Uterus (tissue), 4 donors: ENCODE data around the gene LTN1. TPM values are rescaled to one million over a fixed set of nuclear protein-coding genes. Genes with fewer than 3 reads are reported as not detected.

Source experiments
- DNase-seq, 2 donors: peaks; one replicate each; pipeline ENCODE4 v3.0.0-alpha.2; 2019 to 2020
- H3K27ac ChIP-seq, 2 donors: fragments of 200-600 bp; sonication (generic); 1 replicate in 1 of 2; 2 replicates in 1 of 2; pipeline ENCODE4 v1.5.1; 2016 to 2018
- H3K27me3 ChIP-seq, 2 donors: fragments of 200-600 bp; sonication (generic); one replicate each; pipeline ENCODE4 v1.5.1; 2018 to 2019; ENCODE audit warnings: control low read depth in 1 of 2
- H3K36me3 ChIP-seq, 2 donors: fragments of 200-600 bp; sonication (generic); one replicate each; pipeline ENCODE4 v1.5.1; 2019; ENCODE audit warnings: control low read depth in 1 of 2
- H3K4me1 ChIP-seq, 2 donors: fragments of 200-600 bp; sonication (generic); one replicate each; pipeline ENCODE4 v1.5.1; 2018 to 2019; ENCODE audit warnings: control low read depth in 1 of 2
- H3K4me3 ChIP-seq, 2 donors: fragments of 200-600 bp; sonication (generic); 1 replicate in 1 of 2; 2 replicates in 1 of 2; pipeline ENCODE4 v1.5.1; 2018 to 2019; ENCODE audit warnings: mild to moderate bottlenecking in 1 of 2
- H3K9me3 ChIP-seq, 2 donors: fragments of 200-600 bp; sonication (generic); one replicate each; pipeline ENCODE4 v1.5.1; 2019; ENCODE audit warnings: control low read depth in 1 of 2
- POLR2A ChIP-seq, 2 donors: fragments of 450-650 bp; IDR thresholded peaks; one replicate each; pipeline ENCODE4 v1.6.1; 2016; ENCODE audit warnings: antibody characterized with exemption in 2 of 2, mild to moderate bottlenecking in 1 of 2, moderate library complexity in 1 of 2
- intact Hi-C: fragments of 100-400 bp; cut with DNase I; formaldehyde crosslinking; loops from one replicate; pipeline ENCODE4 v1.15.1; 2023; ENCODE audit warnings: low total_unique reads
- total RNA-seq, 4 donors: library from RNA; depleted of rRNA in 3 of 4; stranded (reverse); fragments of >200 nt in 3 of 4; gene quantifications; one replicate each; pipeline versions ENCODE4 v1.1.0 to v1.2.4, GENCODE V29; 2014 to 2023
- TF ChIP-seq, protein P1 (sequence below), 4 experiments: fragments of 200-600 bp in 2 of 4; fragments of 450-650 bp in 2 of 4; sonication (generic) in 2 of 4; IDR thresholded peaks; one replicate each; pipeline ENCODE4 v1.5.1; 2016 to 2019; ENCODE audit warnings: antibody characterized with exemption in 4 of 4, mild to moderate bottlenecking in 2 of 4, moderate library complexity in 1 of 4
- donor health status: DM: yes; HTN: yes; CAD: no.

The LTN1 gene
- total RNA-seq, 4 donors from 2014 or later, result 13.8 to 61.0 (median 30.6) TPM

DNA sequence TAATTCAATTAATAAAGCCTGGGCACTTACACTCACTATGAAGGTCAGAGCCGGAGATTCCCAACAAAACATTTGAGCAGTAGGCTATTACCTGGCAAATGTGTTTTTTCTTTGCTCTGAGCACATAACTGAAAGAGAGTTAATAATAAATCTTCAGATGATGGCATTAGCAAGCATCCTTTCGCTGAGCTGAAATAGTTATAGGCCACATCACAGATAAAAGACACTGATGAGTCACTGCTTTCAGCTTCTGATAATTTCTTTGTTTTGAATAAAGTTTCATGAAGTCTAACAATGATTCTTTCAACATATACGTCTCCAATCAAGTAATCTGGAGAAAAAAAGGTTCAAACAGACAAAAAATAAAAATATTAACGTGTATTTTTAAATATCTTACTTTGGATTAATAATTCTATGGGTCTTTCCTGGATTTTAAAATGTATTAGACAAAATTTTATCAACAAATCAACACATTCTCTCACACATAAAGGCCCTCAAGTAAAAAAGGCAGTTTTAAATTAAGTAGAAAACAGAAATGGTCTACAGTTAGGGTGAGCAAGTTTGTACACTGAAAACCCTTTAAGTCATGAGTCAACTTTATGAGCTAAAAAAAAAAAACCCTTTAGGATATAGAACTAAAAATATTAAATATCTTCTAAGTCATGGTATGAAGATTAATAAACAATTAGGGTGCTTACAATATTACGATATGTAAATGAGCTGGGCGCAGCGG is 33.1 kb downstream of the LTN1 start:
- intact Hi-C loops, result no loop called here
- Histone ChIP-seq H3K27ac (peak overlapping the region; percentile 8 to 46), H3K27me3 (no peaks in the 10 kb centered on the region), H3K4me1 (no peaks in the 10 kb centered on the region), H3K9me3 (no peaks in the 10 kb centered on the region), H3K4me3 (no peak overlapping the region), H3K36me3 (no peaks in the 10 kb centered on the region)
- TF ChIP-seq, protein P1, sequence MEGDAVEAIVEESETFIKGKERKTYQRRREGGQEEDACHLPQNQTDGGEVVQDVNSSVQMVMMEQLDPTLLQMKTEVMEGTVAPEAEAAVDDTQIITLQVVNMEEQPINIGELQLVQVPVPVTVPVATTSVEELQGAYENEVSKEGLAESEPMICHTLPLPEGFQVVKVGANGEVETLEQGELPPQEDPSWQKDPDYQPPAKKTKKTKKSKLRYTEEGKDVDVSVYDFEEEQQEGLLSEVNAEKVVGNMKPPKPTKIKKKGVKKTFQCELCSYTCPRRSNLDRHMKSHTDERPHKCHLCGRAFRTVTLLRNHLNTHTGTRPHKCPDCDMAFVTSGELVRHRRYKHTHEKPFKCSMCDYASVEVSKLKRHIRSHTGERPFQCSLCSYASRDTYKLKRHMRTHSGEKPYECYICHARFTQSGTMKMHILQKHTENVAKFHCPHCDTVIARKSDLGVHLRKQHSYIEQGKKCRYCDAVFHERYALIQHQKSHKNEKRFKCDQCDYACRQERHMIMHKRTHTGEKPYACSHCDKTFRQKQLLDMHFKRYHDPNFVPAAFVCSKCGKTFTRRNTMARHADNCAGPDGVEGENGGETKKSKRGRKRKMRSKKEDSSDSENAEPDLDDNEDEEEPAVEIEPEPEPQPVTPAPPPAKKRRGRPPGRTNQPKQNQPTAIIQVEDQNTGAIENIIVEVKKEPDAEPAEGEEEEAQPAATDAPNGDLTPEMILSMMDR (IDR thresholded peaks at IDR 0.05), result no peak
- no peak for TF ChIP-seq POLR2A (IDR thresholded peaks at IDR 0.05)
- no peak for DNase-seq

DNA sequence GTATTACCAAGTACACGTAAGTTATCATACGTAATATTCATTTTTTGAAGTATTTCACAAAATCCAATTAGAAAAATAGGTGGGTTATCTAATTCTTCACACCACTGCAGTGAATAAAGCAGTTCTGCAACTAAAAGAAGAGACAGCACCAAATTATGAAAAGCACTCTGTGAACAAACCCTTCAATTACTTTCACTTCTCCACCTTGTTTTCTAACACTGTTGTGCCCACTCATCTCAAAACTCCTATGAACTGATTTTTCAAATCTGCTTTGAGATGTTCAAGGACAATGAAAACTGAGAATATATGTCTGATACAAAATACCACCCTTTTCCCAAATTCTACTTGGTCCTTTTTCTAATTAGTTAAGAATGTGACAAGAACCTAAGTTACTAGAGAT is 39.4 kb downstream of the LTN1 start:
- no peak overlapping the region for H3K27ac ChIP-seq
- intact Hi-C loops, result no loop called here
- no peak for DNase-seq
- no peaks in the 10 kb centered on the region for H3K9me3 ChIP-seq
- TF ChIP-seq POLR2A (IDR thresholded peaks at IDR 0.05), result no peak
- TF ChIP-seq, protein P1 (IDR thresholded peaks at IDR 0.05), result no peak
- no peaks in the 10 kb centered on the region for H3K36me3 ChIP-seq
- H3K27me3 ChIP-seq, result no peaks in the 10 kb centered on the region
- H3K4me3 ChIP-seq, result no peak overlapping the region
- no peaks in the 10 kb centered on the region for H3K4me1 ChIP-seq

GRCh38 chr21:28952686-28953085 is 40.0 kb downstream of the LTN1 start:
- Histone ChIP-seq H3K27ac (no peak overlapping the region), H3K27me3 (no peaks in the 10 kb centered on the region), H3K36me3 (no peaks in the 10 kb centered on the region), H3K4me3 (no peak overlapping the region), H3K9me3 (no peaks in the 10 kb centered on the region), H3K4me1 (no peaks in the 10 kb centered on the region)
- intact Hi-C loops, result no loop called here
- TF ChIP-seq, protein P1 (IDR thresholded peaks at IDR 0.05), result no peak
- no peak for TF ChIP-seq POLR2A (IDR thresholded peaks at IDR 0.05)
- no peak for DNase-seq

DNA sequence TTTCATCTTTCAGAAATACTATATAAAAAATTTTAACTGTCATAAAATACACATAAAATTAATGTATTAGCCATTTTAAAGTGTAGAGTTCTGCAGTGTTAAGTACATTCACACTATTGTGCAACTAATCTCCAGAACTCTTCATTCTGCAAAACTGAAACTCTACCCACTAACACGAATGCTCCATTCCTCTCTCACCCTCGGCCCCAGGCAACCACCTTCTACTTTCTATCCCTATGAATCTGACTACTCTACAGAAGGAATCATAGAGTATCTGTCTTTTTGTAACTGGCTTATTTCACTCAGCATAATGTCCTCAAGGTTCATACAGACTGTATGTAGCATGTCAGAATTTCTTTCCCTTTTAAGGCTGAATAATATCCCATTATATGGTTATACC is 43.4 kb downstream of the LTN1 start:
- H3K36me3 ChIP-seq, result no peaks in the 10 kb centered on the region
- no peak overlapping the region for H3K27ac ChIP-seq
- no peaks in the 10 kb centered on the region for H3K9me3 ChIP-seq
- no peaks in the 10 kb centered on the region for H3K27me3 ChIP-seq
- no peak for TF ChIP-seq POLR2A (IDR thresholded peaks at IDR 0.05)
- TF ChIP-seq, protein P1 (IDR thresholded peaks at IDR 0.05), result no peak
- H3K4me1 ChIP-seq, result no peaks in the 10 kb centered on the region
- no peak for DNase-seq
- intact Hi-C loops, result no loop called here
- H3K4me3 ChIP-seq, result no peak overlapping the region

DNA sequence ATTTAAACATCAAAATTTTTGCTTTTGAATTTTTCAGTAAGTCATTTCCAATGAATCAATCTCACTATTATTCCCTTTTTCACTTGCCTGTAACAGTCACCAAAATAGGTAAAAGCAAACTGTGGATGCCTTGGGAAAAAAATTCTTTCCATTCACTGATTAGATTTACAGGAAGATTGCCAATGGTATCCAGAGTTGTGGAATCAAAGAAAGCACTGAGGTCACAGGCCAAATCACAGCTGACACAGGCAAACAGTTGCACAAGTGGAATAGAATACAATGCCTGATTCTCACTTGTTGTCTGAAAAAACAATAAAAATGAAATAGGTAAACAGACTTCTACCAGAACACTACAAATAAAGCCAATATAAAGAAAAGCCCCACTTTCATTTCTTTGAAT is 48.4 kb downstream of the LTN1 start:
- Histone ChIP-seq H3K27me3 (no peaks in the 10 kb centered on the region), H3K36me3 (no peaks in the 10 kb centered on the region), H3K27ac (no peak overlapping the region), H3K9me3 (no peaks in the 10 kb centered on the region), H3K4me1 (no peaks in the 10 kb centered on the region), H3K4me3 (no peak overlapping the region)
- TF ChIP-seq POLR2A (IDR thresholded peaks at IDR 0.05), result no peak
- TF ChIP-seq, protein P1 (IDR thresholded peaks at IDR 0.05), result no peak
- DNase-seq, result no peak
- intact Hi-C loops, result no loop called here
